ENCODE data around the gene FXR2.

The FXR2 gene

DNA sequence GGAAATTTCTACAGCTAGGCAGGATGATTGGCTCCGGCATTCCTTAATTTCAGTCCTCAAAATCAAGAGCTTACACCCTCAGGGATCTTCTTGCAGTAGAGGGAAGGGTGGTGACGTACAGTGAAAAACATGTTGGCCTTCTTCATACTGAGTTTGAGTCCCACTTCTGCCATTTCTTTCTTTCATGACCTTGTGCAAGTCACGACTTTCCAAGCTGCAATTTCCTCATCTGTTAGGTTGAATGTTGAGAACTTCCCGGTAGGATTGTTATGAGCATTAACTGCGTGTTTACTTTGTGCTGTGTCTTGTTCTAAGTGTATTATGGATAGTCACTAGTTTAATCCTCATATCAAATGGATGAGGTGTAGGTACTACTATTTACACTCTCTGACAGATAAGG lies 45.1 kb downstream of the FXR2 start:
- DNase-seq: no peak

DNA sequence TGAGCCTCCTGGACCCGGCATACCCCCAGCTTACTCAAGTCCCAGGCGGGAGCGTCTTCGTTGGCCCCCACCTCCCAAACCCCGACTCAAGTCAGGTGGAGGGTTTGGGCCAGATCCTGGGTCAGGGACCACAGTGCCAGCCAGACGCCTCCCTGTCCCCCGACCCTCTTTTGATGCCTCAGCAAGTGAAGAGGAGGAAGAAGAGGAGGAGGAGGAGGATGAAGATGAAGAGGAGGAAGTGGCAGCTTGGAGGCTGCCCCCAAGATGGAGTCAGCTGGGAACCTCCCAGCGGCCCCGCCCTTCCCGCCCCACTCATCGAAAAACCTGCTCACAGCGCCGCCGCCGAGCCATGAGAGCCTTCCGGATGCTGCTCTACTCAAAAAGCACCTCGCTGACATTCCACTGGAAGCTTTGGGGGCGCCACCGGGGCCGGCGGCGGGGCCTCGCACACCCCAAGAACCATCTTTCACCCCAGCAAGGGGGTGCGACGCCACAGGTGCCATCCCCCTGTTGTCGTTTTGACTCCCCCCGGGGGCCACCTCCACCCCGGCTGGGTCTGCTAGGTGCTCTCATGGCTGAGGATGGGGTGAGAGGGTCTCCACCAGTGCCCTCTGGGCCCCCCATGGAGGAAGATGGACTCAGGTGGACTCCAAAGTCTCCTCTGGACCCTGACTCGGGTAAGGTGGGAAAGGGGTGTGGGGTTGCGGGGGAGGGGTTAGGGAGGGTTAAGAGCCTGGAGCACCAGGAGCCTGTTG lies 51.4 kb downstream of the FXR2 start:
- no peak for DNase-seq

DNA sequence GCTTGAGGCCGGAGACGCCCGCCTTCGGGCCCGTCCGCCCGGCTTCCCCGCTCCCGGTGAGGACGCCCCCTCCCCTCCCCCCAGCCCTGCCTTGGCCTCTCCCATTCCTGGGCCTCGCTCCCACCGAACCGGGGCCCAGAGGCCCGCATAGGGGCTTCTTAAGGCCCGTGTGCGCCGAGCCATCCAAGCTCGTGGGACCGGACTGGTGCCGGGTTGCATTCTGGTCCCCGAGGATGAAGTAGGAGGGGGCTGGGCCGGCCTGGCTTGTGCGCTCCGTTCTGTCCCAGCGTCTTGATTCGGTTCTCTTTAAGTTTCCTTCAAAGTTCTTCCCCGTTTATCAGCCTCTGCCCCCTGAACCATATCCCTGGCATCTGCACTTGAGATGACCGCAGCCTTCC lies 52.5 kb downstream of the FXR2 start:
- no peak for DNase-seq

DNA sequence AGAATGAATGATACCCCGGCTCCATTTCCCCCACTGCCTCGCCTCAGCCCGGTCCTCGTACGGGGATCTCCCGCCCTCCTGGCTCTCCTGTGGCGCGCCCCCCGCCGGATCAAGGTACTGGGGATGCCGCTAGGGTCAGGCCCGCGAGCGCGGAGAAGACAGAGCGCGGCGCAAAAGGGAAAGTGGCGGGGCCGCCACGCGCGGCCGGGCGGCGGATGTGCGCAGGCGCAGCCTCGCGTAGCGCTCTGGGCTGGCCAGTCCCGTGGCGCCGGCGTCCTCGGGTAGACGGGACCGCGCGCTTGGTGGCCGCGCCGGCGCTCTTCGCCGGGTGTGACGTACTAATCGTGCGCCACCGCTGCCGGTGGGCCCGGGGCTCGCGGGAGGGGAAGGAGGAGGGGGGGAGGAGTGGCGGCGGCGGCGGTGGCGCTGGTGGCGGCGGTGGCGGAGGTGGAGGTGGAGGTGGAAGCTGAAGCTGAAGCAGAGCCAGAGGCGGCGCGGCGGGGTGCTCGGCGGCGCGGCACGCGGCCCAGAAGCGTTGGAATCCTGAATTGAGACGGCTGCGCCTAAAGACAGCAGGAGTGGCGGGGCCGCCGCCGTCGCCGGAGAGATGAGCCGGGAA lies 53.0 kb downstream of the FXR2 start, which contains the start of gene SENP3:
Gene SENP3, plus strand, starts transcription at position 331 of the 619 bp plus-strand sequence. CDS start 1,158 bp downstream, outside the sequence.
- DNase-seq: peak; percentile 97

DNA sequence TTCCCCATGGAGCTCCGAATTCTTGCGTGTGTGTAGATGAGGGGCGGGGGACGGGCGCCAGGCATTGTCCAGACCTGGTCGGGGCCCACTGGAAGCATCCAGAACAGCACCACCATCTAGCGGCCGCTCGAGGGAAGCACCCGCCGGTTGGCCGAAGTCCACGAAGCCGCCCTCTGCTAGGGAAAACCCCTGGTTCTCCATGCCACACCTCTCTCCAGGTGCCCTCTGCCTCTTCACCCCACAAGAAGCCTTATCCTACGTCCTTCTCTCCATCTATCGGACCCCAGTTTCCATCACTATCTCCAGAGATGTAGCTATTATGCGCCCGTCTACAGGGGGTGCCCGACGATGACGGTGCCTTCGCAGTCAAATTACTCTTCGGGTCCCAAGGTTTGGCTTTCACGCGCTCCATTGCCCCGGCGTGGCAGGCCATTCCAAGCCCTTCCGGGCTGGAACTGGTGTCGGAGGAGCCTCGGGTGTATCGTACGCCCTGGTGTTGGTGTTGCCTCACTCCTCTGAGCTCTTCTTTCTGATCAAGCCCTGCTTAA lies 53.6 kb downstream of the FXR2 start:
- peak; percentile 95 for DNase-seq

DNA sequence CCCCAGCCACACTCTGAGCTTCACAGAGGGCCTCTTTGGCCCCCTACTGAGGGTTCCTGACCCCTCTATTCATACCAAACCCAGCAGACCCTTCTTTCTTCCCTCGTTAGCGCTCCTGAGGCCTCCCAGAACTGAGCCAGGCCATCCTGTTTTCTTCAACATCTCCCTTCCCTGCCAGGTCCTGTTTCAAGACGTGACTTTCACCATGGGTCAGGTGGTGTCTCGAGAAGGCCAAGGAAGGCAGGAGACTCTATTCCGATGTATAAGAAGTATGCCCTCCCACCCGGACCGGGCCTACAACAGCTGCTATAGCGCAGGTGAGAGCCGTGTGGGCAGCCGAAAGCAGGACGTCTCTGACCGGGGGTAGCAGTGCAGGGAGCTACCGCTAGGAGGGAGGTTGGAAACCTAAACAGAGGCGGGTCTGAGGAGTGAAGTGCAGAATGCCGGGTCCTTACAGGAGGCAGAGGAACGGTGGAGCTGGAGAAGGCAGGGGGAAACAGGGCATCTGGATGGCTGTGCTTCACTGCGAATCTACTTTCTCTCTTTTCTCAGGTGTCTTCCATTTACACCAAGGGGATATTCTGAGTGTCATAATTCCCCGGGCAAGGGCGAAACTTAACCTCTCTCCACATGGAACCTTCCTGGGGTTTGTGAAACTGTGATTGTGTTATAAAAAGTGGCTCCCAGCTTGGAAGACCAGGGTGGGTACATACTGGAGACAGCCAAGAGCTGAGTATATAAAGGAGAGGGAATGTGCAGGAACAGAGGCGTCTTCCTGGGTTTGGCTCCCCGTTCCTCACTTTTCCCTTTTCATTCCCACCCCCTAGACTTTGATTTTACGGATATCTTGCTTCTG lies 54.3 kb downstream of the FXR2 start:
- DNase-seq: peak; percentile 84

DNA sequence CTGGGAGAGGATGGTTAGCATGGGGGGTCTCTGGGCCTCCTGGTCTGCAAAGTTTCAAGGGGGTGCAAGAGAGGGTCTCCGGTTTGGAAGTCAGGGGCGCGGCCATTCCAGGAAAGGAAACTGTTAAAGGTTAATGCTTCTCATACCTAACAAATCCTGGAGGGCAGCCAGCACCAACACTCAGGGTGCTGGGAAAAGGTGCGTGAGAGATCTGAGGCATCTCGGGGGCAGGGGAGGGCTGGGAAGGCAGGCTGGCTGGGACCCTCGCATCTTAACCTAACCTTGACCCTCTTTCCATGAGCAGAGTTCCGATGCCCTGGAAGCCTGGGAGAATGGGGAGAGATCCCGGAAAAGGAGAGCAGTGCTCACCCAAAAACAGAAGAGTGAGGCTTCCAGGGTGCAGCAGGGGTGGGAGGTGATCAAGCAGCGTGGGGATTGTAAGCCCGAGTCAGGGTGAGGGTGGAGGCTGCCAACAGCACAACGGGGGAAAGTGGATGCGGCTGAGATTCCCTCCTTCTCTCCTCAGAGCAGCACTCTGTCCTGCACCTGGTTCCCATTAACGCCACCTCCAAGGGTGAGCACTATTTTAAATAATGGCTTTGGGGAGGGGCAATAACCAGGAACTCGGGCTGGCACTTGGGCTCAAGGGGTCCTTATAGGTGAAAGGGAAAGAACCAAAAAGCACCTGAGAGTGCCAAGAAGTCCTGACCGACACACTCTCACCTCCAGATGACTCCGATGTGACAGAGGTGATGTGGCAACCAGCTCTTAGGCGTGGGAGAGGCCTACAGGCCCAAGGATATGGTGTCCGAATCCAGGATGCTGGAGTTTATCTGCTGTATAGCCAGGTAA lies 55.2 kb downstream of the FXR2 start:
- DNase-seq: no peak

DNA sequence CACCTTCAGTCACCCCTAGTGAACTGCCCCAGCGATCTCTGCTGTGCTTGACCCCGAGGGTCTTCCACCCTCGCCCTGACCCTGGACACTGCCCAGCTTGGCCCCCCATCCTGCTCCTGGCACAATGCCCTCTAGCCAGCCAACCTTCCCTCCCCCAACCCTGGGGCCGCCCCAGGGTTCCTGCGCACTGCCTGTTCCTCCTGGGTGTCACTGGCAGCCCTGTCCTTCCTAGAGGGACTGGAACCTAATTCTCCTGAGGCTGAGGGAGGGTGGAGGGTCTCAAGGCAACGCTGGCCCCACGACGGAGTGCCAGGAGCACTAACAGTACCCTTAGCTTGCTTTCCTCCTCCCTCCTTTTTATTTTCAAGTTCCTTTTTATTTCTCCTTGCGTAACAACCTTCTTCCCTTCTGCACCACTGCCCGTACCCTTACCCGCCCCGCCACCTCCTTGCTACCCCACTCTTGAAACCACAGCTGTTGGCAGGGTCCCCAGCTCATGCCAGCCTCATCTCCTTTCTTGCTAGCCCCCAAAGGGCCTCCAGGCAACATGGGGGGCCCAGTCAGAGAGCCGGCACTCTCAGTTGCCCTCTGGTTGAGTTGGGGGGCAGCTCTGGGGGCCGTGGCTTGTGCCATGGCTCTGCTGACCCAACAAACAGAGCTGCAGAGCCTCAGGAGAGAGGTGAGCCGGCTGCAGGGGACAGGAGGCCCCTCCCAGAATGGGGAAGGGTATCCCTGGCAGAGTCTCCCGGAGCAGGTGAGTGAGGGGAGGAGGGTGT lies 56.0 kb downstream of the FXR2 start, which contains the start of gene TNFSF13:
Gene TNFSF13, plus strand, starts transcription at position 207 of the 776 bp plus-strand sequence. Its CDS starts 290 bp downstream, at position 497.
- DNase-seq: no peak

DNA sequence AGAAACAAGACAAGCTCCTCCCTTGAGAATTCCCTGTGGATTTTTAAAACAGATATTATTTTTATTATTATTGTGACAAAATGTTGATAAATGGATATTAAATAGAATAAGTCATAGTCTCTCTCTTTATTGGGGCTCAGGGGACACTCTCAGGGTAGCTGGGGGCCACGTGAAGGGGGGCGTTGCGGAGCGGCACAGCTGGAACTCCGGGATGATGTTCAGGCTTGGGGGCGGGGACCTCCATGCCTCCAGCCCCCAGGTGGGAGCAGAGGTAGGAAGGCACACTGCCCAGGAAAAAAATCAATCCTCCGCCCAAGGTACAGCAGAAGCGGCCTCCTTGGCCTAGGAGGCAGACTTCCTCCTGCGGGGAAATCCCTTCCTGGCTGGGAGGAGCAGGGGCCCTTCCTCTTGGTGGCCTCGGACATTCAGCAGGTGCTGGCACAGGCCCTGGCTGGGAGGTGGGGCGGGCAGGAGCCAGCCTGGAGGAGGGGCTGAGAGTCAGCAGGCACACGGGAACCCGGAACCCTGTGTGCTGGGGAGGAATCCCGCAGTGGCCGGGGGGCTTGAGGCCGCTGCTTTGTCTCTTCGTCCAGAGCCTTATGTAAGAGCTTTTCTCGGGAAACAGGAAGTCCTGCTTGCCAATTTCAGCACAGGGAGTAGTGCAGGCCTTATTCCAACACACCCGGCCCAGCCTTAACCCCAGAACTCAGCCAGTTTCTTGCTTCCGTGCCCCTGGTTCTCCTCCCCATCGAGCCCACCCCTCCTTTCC lies 56.7 kb downstream of the FXR2 start:
- no peak for DNase-seq

DNA sequence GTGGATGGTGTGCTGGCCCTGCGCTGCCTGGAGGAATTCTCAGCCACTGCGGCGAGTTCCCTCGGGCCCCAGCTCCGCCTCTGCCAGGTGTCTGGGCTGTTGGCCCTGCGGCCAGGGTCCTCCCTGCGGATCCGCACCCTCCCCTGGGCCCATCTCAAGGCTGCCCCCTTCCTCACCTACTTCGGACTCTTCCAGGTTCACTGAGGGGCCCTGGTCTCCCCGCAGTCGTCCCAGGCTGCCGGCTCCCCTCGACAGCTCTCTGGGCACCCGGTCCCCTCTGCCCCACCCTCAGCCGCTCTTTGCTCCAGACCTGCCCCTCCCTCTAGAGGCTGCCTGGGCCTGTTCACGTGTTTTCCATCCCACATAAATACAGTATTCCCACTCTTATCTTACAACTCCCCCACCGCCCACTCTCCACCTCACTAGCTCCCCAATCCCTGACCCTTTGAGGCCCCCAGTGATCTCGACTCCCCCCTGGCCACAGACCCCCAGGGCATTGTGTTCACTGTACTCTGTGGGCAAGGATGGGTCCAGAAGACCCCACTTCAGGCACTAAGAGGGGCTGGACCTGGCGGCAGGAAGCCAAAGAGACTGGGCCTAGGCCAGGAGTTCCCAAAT lies 57.4 kb downstream of the FXR2 start:
- no peak for DNase-seq

DNA sequence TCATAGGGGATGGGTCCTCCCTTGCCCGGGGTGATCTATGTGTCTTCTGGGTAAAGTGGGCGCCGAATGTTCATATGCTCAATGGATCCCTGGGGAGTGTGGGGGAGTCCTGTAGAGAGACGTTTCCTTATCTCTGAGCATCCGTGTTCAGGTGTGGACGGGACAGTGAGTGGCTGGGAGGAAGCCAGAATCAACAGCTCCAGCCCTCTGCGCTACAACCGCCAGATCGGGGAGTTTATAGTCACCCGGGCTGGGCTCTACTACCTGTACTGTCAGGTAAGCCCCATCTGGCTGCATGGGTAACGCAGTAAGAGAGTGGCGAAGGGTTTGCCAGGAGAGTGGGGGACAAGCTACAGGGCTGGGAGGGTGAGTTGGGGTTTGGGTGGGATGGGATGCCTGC lies 58.1 kb downstream of the FXR2 start:
- DNase-seq: no peak

DNA sequence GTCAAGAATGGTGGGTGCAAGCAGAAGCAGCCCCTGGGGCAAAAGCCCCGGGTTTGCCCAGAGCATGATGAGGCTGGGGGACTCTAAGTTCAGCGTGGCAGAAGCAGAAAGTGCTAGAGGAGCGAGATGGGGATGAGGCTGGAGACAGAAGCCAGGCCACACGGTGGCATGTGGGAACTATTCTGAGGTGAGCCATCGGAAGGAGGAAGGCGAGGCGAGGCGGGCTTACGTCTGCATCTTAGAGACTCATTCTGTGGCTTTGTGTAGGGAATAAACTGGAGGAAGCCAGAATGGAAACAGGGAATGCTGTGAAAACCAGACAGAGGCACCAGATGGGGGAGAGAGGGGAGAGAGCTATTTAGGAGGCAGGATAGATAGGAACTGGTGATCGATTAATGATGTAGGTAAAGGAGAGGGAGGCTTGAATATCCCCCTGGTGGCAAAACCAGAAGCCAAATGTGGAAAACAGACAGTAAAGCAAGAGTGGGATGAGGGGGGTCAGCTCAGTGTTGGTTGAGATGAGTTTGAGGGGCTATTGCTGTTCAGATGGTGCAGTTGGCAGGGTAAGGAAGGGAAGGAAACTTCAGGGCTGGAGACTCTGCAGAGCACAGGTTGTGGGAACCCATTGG lies 59.3 kb downstream of the FXR2 start:
- no peak for DNase-seq

DNA sequence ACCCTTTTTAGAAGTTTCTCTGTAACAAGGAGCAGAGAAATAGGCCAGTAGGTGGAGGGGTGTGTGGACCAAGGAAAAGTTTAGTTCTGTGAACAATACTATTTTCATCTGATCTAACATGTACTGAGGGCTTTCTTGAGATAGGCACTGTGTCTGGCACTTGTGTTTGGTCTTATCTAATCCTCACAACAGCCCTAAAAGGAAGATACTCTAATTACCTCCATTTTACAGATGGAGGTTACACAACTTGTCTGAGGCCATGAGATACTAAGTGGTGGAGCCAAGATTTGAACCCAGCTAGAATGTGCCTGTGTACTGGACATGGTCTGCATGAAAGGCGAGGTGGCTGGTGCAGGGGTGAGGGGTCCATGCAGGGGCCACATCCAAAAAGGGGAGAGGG lies 61.3 kb downstream of the FXR2 start:
- no peak for DNase-seq

DNA sequence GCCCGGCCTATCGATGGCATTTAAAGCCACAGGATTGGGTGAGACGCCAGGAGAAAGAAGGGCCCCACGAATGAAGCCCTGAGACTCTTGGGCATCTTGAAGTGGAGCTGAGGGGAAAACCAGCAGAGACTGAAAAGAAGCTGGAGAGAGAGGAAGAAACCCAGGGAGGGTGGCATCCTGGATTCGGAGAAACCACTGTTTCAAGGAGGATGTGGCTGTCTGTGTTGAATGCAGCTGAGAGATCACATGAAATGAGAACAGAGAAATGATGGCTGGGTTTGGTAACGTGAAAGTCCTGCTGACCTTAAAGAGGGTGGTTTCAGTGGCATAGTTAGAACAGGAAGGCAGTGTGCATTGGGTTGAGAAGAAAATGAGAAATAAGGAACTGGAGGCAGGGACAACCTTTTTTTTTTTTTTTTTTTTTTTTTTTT lies 62.1 kb downstream of the FXR2 start:
- no peak for DNase-seq

DNA sequence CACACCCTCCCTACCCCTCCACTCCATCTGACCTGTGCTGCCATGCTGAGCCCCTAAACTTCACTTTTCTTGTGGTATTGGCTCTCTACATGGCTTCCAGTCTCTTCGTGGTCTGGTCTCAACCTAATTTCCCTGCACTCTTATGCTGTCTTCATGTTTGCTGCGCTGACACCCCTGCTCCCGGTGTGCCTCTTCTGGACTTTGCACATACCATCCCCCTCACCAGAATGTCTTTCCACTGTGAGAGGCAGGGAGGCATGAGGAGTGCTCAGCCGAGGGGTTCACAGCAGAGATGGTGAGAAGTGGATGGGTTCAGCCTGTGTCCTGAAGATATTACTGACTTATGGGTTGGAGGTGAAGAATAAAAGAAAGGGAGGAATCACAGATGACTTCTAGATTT lies 63.3 kb downstream of the FXR2 start:
- DNase-seq: no peak

DNA sequence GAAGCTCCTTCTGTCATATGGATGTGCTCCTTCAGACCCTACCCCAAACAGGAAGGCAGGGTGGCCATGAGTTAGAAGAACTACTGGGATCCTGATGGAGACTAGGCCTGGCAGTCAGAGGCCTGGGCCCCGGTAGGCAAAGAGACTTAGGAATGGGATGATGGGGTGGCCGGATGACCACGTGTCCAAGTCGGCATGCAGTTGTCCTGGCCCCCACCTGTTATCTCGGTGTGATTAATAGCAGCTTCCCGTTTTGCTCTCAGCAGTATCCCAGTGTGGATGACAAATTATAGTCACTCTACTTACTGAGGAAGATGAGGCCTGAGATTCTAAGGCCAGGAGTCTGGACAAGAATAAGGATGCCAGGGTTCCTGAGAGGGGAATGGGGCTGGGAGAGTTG lies 64.4 kb downstream of the FXR2 start:
- DNase-seq: no peak

DNA sequence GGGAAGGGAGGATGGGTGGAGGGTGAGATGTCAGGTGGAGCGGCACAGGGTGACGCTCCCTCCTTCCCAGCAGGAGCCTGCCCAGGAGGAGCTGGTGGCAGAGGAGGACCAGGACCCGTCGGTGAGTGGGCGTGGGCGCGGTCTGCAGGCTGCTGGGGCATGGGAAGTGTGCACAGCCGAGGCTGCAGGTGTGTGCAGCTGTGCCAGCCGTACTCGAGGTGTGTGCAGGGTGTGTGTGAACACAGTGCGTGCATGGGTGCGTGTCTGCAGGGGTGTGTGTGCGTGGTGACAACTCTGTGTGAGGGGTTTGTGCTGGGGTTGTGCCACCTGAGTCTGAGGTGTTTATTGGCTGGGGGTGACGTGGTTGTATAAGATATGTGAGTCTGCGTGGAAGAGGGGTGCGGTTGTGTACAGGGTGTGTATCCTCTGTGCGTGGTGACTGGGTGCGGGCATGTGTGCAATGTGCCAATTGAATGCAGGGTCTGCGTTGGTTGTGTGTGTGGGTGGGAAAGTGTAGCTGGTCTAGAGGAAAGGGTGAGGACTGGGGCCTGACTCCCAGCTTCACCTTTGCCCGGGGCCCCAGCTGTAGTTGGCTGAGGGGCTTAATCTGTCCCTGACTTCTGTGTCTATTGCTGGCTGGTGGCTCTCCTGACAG lies 65.2 kb downstream of the FXR2 start:
- peak; percentile 79 for DNase-seq

DNA sequence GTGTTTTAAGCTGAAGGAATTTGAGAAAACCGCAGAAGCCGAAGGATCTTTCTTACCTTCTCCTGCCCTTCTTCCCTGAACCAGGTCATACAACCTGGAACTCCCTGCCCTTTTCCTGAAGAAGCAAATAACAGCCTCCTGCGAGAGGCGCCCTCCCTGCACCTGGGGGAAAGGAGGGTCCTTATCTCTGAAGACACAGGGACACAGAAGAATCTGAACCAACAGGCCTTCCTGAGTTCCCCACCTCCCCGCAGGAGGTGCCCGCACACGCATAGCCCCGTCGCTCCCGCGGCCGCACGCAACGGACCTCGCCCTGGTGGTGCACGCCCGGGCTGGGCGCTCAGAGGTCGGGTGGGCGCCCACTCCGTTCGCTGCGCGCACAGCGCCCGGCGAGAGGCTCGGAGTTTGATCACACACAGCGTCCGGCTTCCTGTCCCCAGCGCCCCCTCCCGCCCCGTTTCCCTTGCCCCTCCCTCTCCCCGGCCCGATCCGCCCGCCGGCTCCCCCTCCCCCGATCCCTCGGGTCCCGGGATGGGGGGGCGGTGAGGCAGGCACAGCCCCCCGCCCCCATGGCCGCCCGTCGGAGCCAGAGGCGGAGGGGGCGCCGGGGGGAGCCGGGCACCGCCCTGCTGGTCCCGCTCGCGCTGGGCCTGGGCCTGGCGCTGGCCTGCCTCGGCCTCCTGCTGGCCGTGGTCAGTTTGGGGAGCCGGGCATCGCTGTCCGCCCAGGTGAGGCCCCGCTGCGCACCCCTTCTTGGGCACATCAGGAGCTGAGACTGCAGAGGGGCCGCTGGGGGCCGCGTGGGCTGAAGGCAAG lies 65.9 kb downstream of the FXR2 start, which contains the start of gene TNFSF12:
Gene TNFSF12, plus strand, starts transcription at position 474 of the 816 bp plus-strand sequence. Its CDS starts 96 bp downstream, at position 570.
- peak; percentile 85 for DNase-seq
